Ecto neural progenitor cell (in vitro differentiated cells): ENCODE data around the gene PCMT1.
A peak's percentile ranks its signal among the peaks of the same experiment; 100 is the strongest.
"Not testable (repeated sequence)": the region's sequence is repeated elsewhere in the genome, so short reads cannot be mapped to it uniquely, and the experiment has no call there.

Source experiments
- DNase-seq: peaks from one replicate; pipeline ENCODE4 v3.0.0-alpha.2; 2018; ENCODE audit warnings: low spot score

Gene PCMT1

GRCh38 chr6:149820506-149820905 is 71.0 kb downstream of the PCMT1 start:
- no peak for DNase-seq

GRCh38 chr6:149821492-149821891 is 72.0 kb downstream of the PCMT1 start:
- DNase-seq = no peak

GRCh38 chr6:149823013-149823412 is 73.5 kb downstream of the PCMT1 start:
- no peak for DNase-seq

- no peak for DNase-seq
Observed at GRCh38 chr6:149825292-149825691, 75.8 kb downstream of the PCMT1 start.

- no peak for DNase-seq
Observed at GRCh38 chr6:149830731-149831307, 81.3 kb downstream of the PCMT1 start.

- no peak for DNase-seq
Observed at GRCh38 chr6:149831308-149831820, 81.8 kb downstream of the PCMT1 start.

- DNase-seq = no peak
Observed at GRCh38 chr6:149833651-149834050, 84.1 kb downstream of the PCMT1 start.

GRCh38 chr6:149834513-149835481 is 85.3 kb downstream of the PCMT1 start:
- DNase-seq = peak; percentile 68

- no peak for DNase-seq
Observed at GRCh38 chr6:149840345-149841075, 91.0 kb downstream of the PCMT1 start.

GRCh38 chr6:149842331-149842730 is 92.8 kb downstream of the PCMT1 start:
- no peak for DNase-seq

- DNase-seq = no peak
Observed at GRCh38 chr6:149843051-149843633, 93.6 kb downstream of the PCMT1 start.

- not testable (repeated sequence) for DNase-seq
Observed at GRCh38 chr6:149844036-149844435, 94.5 kb downstream of the PCMT1 start.

GRCh38 chr6:149844480-149844879 is 94.9 kb downstream of the PCMT1 start:
- no peak for DNase-seq

- DNase-seq = no peak
Observed at GRCh38 chr6:149845549-149845948, 96.0 kb downstream of the PCMT1 start.

- DNase-seq = no peak
Observed at GRCh38 chr6:149846321-149846720, 96.8 kb downstream of the PCMT1 start.

- DNase-seq = no peak
Observed at GRCh38 chr6:149847939-149848267, 98.4 kb downstream of the PCMT1 start.

- DNase-seq = not testable (repeated sequence)
Observed at GRCh38 chr6:149848343-149848742, 98.8 kb downstream of the PCMT1 start.

GRCh38 chr6:149851461-149852110 is 102.0 kb downstream of the PCMT1 start:
- DNase-seq = no peak

- DNase-seq = no peak
Observed at GRCh38 chr6:149852180-149852579, 102.6 kb downstream of the PCMT1 start.

GRCh38 chr6:149852881-149853280 is 103.3 kb downstream of the PCMT1 start:
- no peak for DNase-seq

- not testable (repeated sequence) for DNase-seq
Observed at GRCh38 chr6:149854017-149854416, 104.5 kb downstream of the PCMT1 start.

GRCh38 chr6:149854532-149854931 is 105.0 kb downstream of the PCMT1 start:
- no peak for DNase-seq
